Measurements from ENCODE around the gene BCL3. TPM values are rescaled to one million over a fixed set of nuclear protein-coding genes. Genes with fewer than 3 reads are reported as not detected.

Gene BCL3
- total and polyA plus RNA-seq, 2 of the 13 experiments (the other 11 are each of a cell fraction or from before 2014, with no cell fraction given) = 2.3 to 4.0 TPM

GRCh38 chr19:44723952-44724319 lies 24.6 kb upstream of the BCL3 start (continued):
- no peak for TF ChIP-seq ZNF816 (CRISPR knock-in tag; IDR thresholded peaks at IDR 0.05; ENCODE audit: borderline replicate concordance)
- TF ChIP-seq UBTF (CRISPR knock-in tag; IDR thresholded peaks at IDR 0.05) = no peak
- TF ChIP-seq NR2F6 (IDR thresholded peaks at IDR 0.05) = 0 out of 2 replicates have a peak, but pooled peaks have one; percentile 27
- TF ChIP-seq NR2F6 (CRISPR knock-in tag; IDR thresholded peaks at IDR 0.05) = 0 out of 2 replicates have a peak, but pooled peaks have one; percentile 21
- TF ChIP-seq HINFP (CRISPR knock-in tag; IDR thresholded peaks at IDR 0.05; ENCODE audit: low read depth) = no peak
- no peak for TF ChIP-seq CENPBD1 (CRISPR knock-in tag; IDR thresholded peaks at IDR 0.05; ENCODE audit: borderline replicate concordance, low read depth)
- TF ChIP-seq GFI1 (CRISPR knock-in tag; IDR thresholded peaks at IDR 0.05; ENCODE audit: borderline replicate concordance) = no peak; the same call in 1 of the 2 replicates
- no peak for TF ChIP-seq U2AF1 (optimal IDR thresholded peaks at IDR 0.05; ENCODE audit: low read depth, low read length)
- no peak for TF ChIP-seq MLLT10 (CRISPR knock-in tag; IDR thresholded peaks at IDR 0.05)
- 0 out of 2 replicates have a peak, but pooled peaks have one; percentile 30 for TF ChIP-seq MEIS2 (CRISPR knock-in tag; IDR thresholded peaks at IDR 0.05)
- TF ChIP-seq SAP130 (CRISPR knock-in tag; IDR thresholded peaks at IDR 0.05; ENCODE audit: low read depth) = peak; percentile 25; the same call in 1 of the 2 replicates
- no peak for TF ChIP-seq ZSCAN29 (CRISPR knock-in tag; conservative IDR thresholded peaks at IDR 0.05)
- peak; percentile 53; the same call in 1 of the 2 replicates for TF ChIP-seq MXD1 (CRISPR knock-in tag; IDR thresholded peaks at IDR 0.05)
- TF ChIP-seq RERE (CRISPR knock-in tag; IDR thresholded peaks at IDR 0.05; ENCODE audit: low read depth) = no peak
- TF ChIP-seq ZNF644 (CRISPR knock-in tag; IDR thresholded peaks at IDR 0.05; ENCODE audit: low read depth) = no peak
- peak; percentile 19; the same call in 1 of the 2 replicates for TF ChIP-seq BRD4 (CRISPR knock-in tag; IDR thresholded peaks at IDR 0.05)
- TF ChIP-seq HNF4A (CRISPR knock-in tag; IDR thresholded peaks at IDR 0.05) = peak; percentile 46
- TF ChIP-seq HOXA5 (CRISPR knock-in tag; IDR thresholded peaks at IDR 0.05) = no peak
- TF ChIP-seq SNAPC5 (CRISPR knock-in tag; IDR thresholded peaks at IDR 0.05; ENCODE audit: borderline replicate concordance) = no peak
- peak; percentile 94 for TF ChIP-seq SMC3 (IDR thresholded peaks at IDR 0.05; ENCODE audit: low read length)
- TF ChIP-seq ZNF564 (CRISPR knock-in tag; IDR thresholded peaks at IDR 0.05) = no peak
- TF ChIP-seq ZSCAN22 (CRISPR knock-in tag; IDR thresholded peaks at IDR 0.05) = peak; percentile 99
